HG03457 (cell line): Measurements from ENCODE around the gene MAP4K5.
"Not testable (repeated sequence)": the region's sequence is repeated elsewhere in the genome, so short reads cannot be mapped to it uniquely, and the experiment has no call there.

ENCODE experiments used
- ATAC-seq: cut with Tn5 transposase; IDR thresholded peaks from one replicate; pipeline ENCODE4 v1.9.1; 2021; ENCODE audit warnings: moderate number of reproducible peaks; ENCODE audit not compliant: unreplicated experiment

MAP4K5 gene

GRCh38 chr14:50533241-50533705 is 904 bp upstream of the MAP4K5 start:
- no peak for ATAC-seq

GRCh38 chr14:50531595-50532501 is 521 bp downstream of the MAP4K5 start:
- ATAC-seq = peak; percentile 10

- ATAC-seq = no peak
These were observed 1.5 kb downstream of the MAP4K5 start for GRCh38 chr14:50530794-50531365.

GRCh38 chr14:50530358-50530757 is 2.0 kb downstream of the MAP4K5 start:
- no peak for ATAC-seq

GRCh38 chr14:50529288-50530179 is 2.8 kb downstream of the MAP4K5 start:
- no peak for ATAC-seq

- ATAC-seq = no peak
These were observed 4.4 kb downstream of the MAP4K5 start for GRCh38 chr14:50528000-50528399.

- no peak for ATAC-seq
These were observed 7.4 kb downstream of the MAP4K5 start for GRCh38 chr14:50524731-50525515.

GRCh38 chr14:50524060-50524459 is 8.3 kb downstream of the MAP4K5 start:
- ATAC-seq = no peak

GRCh38 chr14:50523271-50524041 is 8.9 kb downstream of the MAP4K5 start:
- no peak for ATAC-seq

- peak; percentile 51 for ATAC-seq
These were observed 10.4 kb downstream of the MAP4K5 start for GRCh38 chr14:50521912-50522341.

GRCh38 chr14:50520947-50521815 is 11.2 kb downstream of the MAP4K5 start:
- peak; percentile 54 for ATAC-seq

- no peak for ATAC-seq
These were observed 16.3 kb downstream of the MAP4K5 start for GRCh38 chr14:50516091-50516490.

GRCh38 chr14:50512463-50512862 is 19.9 kb downstream of the MAP4K5 start:
- no peak for ATAC-seq

GRCh38 chr14:50510157-50510556 is 22.2 kb downstream of the MAP4K5 start:
- ATAC-seq = no peak

- not testable (repeated sequence) for ATAC-seq
These were observed 25.3 kb downstream of the MAP4K5 start for GRCh38 chr14:50507078-50507477.

GRCh38 chr14:50501642-50502041 is 30.7 kb downstream of the MAP4K5 start:
- ATAC-seq = no peak

- no peak for ATAC-seq
These were observed 35.0 kb downstream of the MAP4K5 start for GRCh38 chr14:50497351-50497750.

- no peak for ATAC-seq
These were observed 42.5 kb downstream of the MAP4K5 start for GRCh38 chr14:50489851-50490250.

GRCh38 chr14:50488521-50488920 is 43.8 kb downstream of the MAP4K5 start:
- ATAC-seq = no peak
